Measurements from ENCODE around the gene MTF2.

GRCh38 chr1:93042187-93043056, 36.7 kb upstream of the MTF2 start:
- no peak for TF ChIP-seq CTCF (IDR thresholded peaks at IDR 0.05)
- no peak for TF ChIP-seq POLR2A (IDR thresholded peaks at IDR 0.05)

All from ovary (tissue), 3 donors.